SW 1271 (cell line): Measurements from ENCODE around the gene ANKRD61.
"Not testable (repeated sequence)": the region's sequence is repeated elsewhere in the genome, so short reads cannot be mapped to it uniquely, and the experiment has no call there.

Experiments
- DNase-seq, 2 experiments: peaks; one replicate each; lab custom pipeline; 2025; lab: John Stamatoyannopoulos, UW

ANKRD61 gene

DNA sequence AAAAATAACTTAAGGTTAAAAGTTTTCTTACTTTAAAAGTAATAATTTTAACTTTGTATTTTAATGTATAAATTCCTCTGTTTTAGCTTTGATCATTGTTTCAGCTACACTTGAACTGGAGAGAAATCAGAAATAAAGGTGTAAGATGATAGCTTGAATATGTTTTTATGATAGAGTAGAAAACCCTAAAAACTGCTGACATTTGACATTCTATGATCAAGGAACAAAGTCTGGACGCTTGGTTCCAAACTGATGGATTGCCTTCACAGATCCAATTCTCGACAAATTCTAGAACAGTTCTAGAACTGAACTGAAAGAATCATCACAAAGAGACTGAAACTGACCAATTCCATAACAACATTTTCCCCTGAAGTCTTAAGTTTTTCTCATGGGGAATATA lies at the start of gene ANKRD61:
ANKRD61 (plus strand) TSS at position 389 of the 400 bp plus-strand sequence; CDS start at position 389, 0 bp downstream.
- no peak for DNase-seq

DNA sequence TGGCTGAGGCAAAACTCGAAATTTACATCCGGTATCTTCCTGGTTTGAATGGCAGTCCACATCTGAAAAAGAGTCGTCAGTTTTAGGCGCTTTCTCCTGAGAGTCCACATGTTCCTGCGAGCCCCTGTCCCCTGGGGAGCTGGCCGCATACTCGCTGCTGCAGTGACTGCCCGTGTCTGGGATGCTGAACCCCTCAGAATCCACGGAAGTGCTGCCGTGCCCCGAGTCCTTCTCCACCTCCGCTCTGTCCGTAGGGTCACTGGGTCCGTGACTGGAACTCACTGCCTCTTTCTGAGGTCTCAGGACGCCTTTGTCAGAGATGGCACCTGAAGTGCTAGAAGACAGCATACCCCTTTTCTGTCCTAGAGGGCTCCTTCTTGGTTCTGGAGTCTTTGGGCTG lies 44.1 kb upstream of the ANKRD61 start:
- not testable (repeated sequence) for DNase-seq

DNA sequence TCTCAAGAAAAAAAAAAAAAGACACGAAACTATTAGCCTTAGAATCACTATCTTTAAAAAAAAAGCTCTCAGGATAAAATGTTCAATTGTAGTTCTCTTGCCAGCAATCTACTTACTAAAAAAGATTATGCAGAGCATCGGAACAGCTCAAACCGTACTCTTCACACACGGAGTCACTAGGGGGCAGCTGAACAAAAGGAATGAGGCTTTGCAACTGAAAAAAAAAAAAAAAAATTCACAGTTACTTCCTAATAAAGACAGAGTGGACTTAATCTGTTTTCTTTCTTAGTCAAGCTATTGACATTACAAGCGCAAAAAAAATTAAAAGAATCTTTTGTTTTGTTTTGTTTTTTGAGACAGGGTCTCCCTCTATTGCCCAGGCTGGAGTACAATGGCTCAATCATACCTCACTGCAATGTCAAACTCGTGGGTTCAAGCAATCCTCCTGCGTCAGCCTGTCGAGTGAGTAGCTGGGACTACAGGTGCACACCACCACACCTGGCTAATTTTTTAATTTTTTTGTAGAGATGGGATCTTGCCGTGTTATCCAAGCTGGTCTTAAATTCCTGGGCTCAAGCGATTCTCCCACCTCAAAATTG lies 33.9 kb upstream of the ANKRD61 start:
- peak in 1 of 2 experiments; percentile 81 for DNase-seq

- no peak for DNase-seq
These were observed 23.8 kb upstream of the ANKRD61 start for GRCh38 chr7:6007386-6007785.

DNA sequence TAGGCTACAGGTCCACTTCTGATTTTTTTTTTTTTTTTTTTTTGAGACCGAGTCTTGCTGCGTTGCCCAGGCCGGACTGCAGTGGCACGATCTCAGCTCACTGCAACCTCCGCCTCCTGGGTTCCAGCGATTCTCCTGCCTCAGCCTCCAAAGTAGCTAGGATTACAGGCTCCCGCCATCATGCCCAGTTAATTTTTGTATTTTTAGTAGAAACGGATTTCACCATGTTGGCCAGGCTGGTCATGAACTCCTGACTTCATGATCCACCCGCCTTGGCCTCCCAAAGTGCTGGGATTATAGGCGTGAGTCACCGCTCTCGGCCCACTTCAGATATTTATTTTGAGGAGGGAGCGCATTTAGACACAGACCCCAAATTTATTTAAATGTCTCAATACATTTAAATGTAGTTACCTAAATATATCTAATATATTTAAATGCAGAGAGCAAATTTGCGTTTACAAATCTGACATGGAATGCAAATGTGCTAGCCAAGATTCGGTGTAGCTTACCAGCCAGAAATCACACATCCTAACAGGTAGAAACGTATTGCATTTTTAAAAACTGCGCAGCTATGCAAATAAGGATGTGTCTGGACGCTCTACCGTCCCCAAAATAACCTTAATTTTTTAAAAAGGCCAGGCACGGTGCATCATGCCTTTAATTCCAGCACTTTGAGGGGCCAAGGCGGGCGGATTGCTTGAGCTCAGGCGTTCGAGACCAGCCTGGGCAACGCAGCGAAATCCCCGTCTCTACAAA lies 23.2 kb upstream of the ANKRD61 start:
- not testable (repeated sequence) for DNase-seq

GRCh38 chr7:6008668-6009611 lies 22.2 kb upstream of the ANKRD61 start, which contains the start of the genes AIMP2 and PMS2:
Gene AIMP2, plus strand, starts transcription at chr7:6009272. Its CDS starts 92 bp downstream, at chr7:6009364.
Gene PMS2, minus strand, starts transcription at chr7:6009049. Its CDS starts 30 bp downstream, at chr7:6009019.
- DNase-seq, result peak; percentile 98 to 99

- not testable (repeated sequence) for DNase-seq
These were observed 20.8 kb upstream of the ANKRD61 start for GRCh38 chr7:6010370-6010769.

DNA sequence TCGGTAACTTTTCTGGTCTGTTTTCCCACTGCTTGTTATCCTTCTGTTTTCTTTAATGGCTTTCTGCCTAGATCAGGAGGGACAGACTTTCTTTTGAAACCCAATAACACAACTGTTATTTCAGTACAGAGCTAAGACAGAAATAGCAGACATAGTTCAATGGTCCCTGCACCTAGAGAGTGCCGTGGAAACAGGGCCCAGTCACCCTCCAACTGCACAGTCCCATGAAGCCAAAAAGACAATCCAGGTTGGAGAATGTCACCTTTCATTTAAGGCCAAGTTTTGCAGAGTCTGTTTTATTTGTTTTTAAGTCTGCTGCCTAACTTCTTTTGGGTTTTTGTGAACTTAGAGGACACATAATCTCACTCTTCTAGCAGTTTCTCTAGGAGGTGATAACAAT lies 19.6 kb upstream of the ANKRD61 start:
- no peak for DNase-seq

DNA sequence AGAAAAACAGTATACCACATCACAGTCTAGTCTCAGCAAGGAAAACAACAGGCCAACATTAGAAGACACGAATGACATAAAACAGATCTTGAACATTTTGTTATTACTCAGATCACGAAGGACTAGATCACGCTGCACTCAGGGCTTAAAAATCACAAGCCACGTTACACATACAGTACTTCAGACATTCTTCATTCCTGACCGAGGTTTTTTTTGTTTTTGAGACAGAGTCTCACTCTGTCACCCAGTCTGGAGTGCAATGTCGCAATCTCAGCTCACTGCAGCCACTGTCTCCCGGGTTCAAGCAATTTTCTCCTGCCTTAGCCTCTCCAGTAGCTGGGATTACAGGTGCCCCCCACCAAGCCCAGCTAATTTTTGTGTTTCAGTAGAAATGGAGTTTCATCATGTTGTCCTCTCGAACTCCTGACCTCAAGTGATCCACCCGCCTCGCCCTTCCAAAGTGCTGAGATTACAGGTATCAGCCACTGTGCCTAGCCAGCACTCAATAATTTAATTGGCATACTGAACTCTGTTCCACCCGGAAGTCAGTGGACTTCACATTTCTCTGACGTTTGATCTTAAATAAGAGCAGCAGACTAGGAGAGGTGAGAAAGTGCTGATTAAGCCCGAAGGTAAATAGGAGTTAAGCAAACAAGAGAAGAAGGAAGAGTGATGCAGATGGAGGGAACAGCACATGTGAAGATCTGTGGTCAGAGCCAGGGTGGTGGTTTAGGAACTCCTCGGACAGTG lies 18.6 kb upstream of the ANKRD61 start:
- no peak for DNase-seq

DNA sequence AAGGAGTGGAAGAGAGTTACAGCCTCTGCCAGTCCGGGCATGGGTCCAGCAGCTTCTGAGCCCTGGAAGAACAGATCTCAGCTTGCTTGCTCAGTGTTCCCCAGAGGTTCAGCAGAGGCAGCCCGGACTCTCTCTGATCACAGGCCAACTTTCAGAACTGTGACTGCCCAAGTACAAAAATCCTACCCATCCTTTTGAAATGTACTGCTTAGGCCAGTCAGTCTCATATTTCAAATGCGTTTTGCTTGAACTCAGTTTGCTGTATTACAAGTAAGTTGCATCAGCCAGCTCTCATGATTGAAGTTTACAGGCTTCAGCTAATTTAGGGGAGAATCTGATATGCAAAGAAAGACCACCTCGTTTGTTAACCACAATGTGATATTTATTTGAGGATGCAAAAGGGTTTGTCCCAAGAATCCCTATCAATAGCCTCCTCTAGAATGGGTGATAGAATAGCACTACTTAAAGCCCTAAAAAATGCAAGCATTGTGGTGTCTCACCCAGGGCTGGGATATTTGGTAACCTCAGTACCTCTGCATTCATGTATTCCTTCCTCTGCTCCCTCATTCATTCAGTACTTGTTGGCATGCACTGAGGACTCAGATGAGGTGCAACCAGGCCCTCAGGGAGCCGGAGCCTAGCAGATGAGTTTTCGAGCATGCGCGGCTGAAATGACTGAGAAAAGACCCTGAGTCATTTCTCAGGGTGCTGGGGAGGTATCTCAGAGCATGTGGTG lies 15.1 kb upstream of the ANKRD61 start:
- DNase-seq, result no peak

DNA sequence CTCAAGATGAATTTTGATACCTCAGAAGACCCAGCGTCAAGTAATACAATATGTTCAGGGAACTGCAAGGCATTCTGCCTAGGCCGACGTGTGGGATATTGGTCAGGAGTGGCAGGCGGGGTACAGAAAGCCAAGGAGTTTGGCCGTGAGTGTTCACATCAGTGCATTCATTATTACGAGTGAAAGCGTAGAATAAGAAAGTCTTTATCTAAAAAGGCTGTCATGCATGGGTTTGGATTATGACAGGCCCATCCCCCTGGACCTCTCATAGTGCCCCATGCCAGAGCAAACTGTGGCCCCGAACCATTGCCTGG lies 14.6 kb upstream of the ANKRD61 start:
- no peak for DNase-seq

DNA sequence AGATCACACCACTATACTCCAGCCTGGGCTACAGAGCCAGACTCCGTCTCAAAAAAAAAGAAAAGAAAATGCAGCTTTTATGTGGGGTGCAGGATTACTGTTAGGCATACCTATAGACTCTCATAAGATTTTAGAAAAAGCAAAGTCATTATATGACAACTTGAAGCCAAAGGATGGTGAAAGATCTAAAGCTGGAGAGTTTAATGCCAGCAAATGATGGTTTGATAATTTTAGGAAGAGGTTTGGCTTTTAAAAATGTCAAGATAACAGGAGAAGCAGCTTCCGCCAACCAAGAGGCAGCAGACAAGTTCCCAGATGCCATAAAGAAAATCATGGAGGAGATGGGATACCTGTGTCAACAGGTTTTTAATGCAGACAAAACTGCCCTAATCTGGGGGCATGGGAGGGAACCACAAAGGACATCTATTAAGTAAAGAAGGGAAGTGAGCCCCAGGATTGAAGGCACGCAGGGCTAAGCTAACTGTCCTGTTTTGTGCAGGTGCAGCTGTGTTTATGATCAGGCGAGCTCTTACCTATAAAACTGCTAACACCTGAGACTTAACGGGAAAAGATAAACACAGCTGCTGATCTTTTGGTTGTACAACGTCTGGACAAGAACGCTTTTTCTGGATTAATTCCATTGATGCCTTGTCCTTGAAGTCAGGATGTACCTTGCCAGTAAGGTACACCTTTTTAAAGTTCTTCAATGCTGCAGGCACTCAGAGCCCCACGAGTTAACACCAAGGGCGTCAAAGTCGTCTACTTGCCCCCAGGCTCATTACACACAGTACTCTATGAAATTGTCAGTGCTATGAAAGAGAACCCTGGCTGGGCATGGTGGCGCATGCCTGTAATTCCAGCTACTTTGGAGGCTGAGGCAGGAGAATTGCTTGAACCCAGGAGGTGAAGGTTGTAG lies 10.5 kb upstream of the ANKRD61 start:
- no peak for DNase-seq

DNA sequence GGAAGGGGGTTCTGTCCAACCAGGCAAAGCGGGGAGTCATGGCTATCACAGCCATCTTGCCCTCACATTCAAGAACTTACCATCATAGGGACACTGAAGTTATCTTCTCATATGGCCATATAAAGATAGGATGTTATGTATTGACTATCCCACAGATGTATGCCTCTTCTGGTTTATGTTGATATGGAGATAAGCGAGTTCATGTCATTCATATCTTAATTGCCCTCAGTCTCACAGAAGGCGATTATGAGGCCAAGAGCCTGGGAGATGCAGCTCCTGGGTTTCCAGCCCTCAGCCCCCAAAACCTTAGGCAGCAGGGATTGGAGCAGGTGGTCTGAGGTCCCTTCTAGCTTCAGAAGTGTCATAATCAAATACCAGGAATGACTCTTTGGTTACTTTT lies 8.5 kb upstream of the ANKRD61 start:
- DNase-seq, result no peak

DNA sequence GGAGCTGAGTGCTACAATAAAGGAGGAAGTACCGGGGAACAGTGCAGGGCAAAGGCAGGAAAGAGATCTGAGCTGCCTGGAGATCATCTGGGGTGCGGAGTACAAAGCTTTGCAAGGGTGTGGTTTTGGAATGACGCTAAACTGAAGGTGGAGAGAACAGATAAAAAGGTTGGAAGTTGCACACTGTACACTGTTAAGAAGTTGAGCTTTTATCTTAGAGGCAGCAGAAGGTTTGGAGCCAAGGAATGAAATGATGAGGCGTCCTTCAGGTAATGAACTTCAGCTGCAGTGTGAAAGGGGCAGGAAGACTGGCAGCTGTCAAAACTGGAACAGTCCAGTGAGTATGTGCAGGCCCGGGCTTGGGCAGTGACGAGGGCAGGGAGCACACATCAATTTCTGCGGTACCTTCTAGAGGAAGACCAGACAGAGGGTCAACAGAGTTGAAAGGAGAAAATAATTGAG lies 7.2 kb upstream of the ANKRD61 start:
- DNase-seq, result no peak

GRCh38 chr7:6026011-6026819 lies 5.0 kb upstream of the ANKRD61 start:
- DNase-seq, result peak in 1 of 2 experiments; percentile 29

- no peak for DNase-seq
These were observed 4.3 kb upstream of the ANKRD61 start for GRCh38 chr7:6026820-6027311.

- DNase-seq, result no peak
These were observed 3.3 kb upstream of the ANKRD61 start for GRCh38 chr7:6027806-6028365.

GRCh38 chr7:6028563-6028962 lies 2.6 kb upstream of the ANKRD61 start:
- DNase-seq, result no peak
